HK-2 (cell line): Measurements from ENCODE around the gene PKDREJ.
"Not testable (repeated sequence)": the region's sequence is repeated elsewhere in the genome, so short reads cannot be mapped to it uniquely, and the experiment has no call there.

ENCODE experiments used
- DNase-seq: peaks from one replicate; pipeline ENCODE4 v3.0.0-alpha.2; 2018; ENCODE audit not compliant: unreplicated experiment

Gene PKDREJ

GRCh38 chr22:46288846-46289243 lies 25.7 kb upstream of the PKDREJ start:
- no peak for DNase-seq

GRCh38 chr22:46287873-46288751 lies 25.0 kb upstream of the PKDREJ start:
- DNase-seq = no peak

DNA sequence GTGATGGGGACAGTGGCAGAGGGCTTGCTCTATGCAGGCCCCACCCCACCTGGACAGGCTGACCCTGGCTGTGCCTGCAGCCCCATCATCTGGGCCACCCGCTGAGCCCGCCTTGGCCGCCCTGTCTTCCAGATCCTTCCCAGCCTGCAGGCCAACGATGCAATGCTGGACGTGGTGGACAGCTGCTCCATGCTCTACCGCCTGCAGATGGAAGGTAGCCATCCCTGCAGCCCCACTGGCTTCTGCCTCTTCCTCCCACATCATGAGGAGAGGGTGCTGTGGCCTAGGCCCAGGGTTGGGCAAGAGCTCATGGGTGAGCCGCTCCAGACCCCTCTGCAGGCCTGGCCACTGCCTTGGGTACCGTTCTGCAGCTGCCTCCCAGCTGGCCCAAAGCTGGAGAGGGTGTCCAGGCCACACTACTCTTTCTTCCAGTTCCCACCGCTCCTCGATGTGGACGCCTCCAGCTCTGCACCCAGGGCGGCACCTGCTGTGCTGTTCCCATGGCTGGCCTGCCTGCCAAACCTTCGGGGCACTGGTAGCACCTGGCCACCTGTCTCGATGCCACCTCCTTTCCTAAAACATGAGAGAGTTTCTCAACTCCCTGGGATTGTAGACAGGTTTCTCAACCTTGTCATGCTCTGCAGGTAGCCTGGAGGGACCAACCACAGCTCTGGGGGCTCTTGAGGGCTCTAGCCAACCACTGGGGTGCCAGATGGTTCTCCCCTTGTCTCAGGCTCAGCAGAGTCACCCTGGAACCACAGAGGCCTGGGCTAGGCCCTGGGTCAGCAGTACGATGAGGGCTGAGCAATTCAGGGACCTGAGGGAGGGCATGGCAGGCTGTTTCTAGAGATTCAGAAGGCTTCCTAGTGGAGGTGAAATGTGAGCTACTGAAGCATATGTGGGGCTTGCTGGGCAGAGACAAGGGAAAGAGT lies 24.1 kb upstream of the PKDREJ start:
- DNase-seq = no peak

GRCh38 chr22:46286006-46286405 lies 22.9 kb upstream of the PKDREJ start:
- DNase-seq = no peak

DNA sequence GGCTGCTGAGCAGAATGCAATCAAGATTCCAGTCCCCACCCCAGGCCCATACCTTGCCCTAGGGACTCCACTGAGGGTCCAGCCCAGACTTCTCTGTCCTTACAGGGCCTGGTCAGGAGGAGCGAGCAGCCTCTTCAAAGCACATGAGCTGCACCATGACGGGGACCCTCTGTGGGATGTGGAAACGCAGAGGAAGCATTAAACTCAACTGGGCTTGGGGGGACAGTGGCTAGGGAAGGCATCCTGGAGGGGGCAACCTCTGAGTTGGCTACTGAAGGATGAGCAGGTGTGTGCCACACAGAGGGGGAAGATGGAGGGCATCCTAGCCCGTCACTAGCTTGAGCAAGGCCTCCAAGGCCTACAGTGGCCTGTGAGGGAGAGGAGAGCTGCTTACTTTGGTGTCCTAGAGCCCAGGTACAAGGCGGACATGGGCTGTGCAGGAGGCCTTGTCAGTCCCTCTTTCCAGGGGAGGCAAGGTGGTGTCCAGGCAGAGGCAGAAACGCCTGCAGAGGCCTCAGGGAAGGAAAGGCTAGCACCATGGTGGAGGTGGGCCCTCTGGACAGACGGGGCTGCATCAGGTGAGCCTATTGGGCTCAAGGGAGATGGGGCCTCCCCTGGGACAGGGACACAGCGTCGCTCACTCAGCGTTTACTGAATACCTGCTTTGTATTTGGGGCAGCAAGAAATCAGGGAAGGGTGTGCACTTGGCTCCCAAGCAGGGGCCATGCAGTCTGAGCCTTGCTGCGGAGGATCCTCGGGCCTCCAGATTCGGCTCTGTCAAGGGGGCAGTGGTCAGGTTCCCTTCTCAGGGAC lies 18.9 kb upstream of the PKDREJ start:
- DNase-seq = no peak

DNA sequence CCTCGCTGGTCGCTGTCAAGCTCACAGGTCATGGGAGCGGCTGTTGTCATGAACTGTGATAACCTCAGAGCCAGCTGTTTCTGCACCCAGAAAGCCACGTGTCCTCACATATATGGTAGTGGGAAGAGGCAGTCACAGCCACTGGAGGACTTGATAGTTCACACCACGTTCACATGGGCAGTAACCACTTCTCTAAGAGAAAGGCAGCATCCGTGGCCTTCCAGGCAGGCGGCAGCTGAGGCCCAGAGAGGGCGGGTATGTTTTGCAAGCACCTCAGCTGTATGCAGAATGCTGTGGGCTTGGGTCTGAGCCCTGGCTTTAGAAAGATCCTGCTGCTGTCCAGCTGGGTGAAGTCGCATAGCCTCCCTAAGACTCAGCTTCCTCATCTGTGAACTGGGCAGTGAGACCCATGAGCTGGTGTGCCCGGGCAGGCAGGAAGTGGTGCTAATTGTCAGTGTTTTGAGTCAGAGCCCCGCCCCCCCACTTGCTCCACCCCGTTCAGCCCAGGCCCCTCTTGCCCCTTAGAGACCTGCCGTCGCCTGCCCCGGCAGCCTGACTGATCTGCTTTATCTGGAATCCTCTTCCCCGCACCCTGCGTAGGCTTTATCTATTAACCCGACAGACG lies 18.0 kb upstream of the PKDREJ start:
- DNase-seq = no peak

GRCh38 chr22:46280063-46280817 lies 17.1 kb upstream of the PKDREJ start:
- no peak for DNase-seq

DNA sequence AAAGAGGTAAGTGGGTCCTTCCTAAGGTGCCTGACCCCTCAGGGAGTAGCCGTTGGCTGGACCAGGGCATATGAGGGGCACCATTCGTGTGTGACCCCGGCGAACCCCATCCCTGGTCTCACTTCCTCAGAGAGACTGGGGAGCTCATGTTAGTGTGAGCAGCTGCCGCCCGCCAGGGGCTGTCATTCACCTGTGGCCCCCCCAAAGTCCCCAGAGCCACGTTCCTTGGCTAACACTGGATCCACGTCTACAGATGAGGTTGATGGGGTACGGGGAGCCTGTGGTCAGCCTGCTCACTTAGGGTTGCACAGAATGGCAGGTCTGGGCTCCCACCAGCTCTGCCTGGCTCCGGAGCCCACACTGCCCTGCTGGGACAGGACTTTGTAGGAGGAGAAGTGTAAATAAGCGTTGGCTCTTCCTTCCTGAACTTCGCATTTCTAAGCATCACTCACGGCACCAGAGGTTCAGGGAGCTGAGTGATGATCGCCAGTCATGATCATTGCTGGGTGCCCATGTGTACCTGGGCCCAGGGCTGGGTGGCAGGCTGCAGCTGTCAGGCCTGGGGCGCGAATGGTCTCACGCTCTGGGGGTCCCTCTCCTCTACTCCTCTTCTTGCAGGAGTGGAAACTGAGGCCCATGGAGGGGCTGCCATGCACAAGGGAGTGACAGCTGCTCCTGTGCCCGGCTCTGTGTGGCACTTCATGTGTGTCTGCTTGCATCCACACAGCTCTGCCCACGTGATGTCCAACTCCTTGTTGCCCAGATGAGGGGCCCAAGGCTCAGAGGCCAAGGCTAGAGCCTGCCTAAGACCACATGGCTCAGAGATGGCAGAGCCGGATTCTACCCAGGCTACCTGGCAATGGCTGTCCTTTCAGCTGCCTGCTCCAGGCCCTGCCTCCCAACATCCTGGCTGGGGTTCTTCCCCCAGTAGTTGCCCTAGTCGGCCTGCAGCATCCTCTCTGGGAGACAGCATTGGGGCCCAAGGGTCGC lies 15.8 kb upstream of the PKDREJ start:
- no peak for DNase-seq

GRCh38 chr22:46276563-46276962 lies 13.4 kb upstream of the PKDREJ start:
- no peak for DNase-seq

GRCh38 chr22:46275455-46276122 lies 12.4 kb upstream of the PKDREJ start:
- DNase-seq = no peak

GRCh38 chr22:46274381-46274780 lies 11.2 kb upstream of the PKDREJ start:
- no peak for DNase-seq

DNA sequence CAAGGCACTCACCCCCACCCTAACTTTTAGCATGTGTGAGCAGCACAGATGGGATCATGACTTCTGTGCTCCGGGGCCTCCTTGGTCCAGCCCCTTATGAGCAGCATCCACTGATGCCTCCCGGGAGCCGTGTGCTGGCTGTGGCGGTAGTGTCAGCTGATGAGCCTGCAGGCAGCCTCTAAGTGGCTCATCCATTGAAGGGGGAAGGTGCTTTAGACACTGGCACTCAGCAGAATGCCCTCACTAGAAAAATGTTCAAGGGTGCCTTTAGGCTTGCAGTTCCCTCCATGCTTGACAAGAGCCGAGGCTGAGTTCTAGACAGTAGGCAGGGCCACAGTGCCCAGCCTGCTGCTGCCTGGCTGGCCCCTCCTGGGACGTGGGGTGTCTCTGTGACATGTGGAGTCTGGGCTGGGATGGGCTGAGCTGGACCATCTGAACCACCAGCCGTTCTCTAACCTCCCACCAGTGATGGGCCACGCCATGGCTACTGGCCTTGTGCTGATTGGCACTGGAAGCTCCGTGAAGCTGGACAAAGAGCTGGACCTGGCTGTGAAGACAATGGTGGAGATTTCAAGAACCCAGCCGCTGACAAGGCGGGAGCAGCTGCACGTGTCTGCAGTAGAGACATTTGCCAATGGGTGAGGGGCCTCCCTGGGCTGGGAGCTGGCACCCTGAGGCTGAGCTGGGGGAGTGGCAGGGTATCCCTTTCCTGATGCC lies 10.4 kb upstream of the PKDREJ start:
- no peak for DNase-seq

- DNase-seq = no peak
Measured at GRCh38 chr22:46272762-46273431, 9.8 kb upstream of the PKDREJ start.

GRCh38 chr22:46272196-46272595 lies 9.1 kb upstream of the PKDREJ start:
- DNase-seq = no peak

GRCh38 chr22:46269564-46269963 lies 6.4 kb upstream of the PKDREJ start:
- DNase-seq = no peak

GRCh38 chr22:46267431-46268279 lies 4.5 kb upstream of the PKDREJ start, which contains the start of gene TTC38:
Gene TTC38 (plus strand): TSS chr22:46268008. CDS start chr22:46268040, 32 bp downstream.
- peak; percentile 85 for DNase-seq

GRCh38 chr22:46265627-46266026 lies 2.5 kb upstream of the PKDREJ start:
- not testable (repeated sequence) for DNase-seq
